Nephron (organoid): Measurements from ENCODE around the gene MTA1.
A peak's percentile ranks its signal among the peaks of the same experiment; 100 is the strongest.

Experiments used
- H3K27ac Mint-ChIP-seq, 3 experiments: 2 replicates each; pipeline ENCODE4 v1.8.0; 2020; ENCODE audit warnings: mixed read lengths in 3 of 3, mild to moderate bottlenecking in 2 of 3, moderate library complexity in 1 of 3
- H3K27me3 Mint-ChIP-seq: 2 replicates; pipeline ENCODE4 v1.8.0; 2021; ENCODE audit warnings: low read depth, mild to moderate bottlenecking, moderate library complexity, mixed read lengths
- H3K36me3 Mint-ChIP-seq: 2 replicates; pipeline ENCODE4 v1.8.0; 2020; ENCODE audit warnings: low read depth, mixed read lengths
- H3K4me1 Mint-ChIP-seq: 2 replicates; pipeline ENCODE4 v1.8.0; 2020; ENCODE audit warnings: mixed read lengths
- H3K4me3 Mint-ChIP-seq, 3 experiments: 2 replicates each; pipeline ENCODE4 v1.8.0; 2020; ENCODE audit warnings: mild to moderate bottlenecking in 3 of 3, mixed read lengths in 3 of 3, moderate library complexity in 2 of 3
- H3K9me3 Mint-ChIP-seq: 2 replicates; pipeline ENCODE4 v1.8.0; 2020; ENCODE audit warnings: mixed read lengths
- CTCF ChIP-seq, 3 experiments: fragments of 200-600 bp; sonication (generic); IDR thresholded peaks; one replicate each; pipeline ENCODE4 v1.5.0; 2021; ENCODE audit warnings: antibody characterized with exemption in 3 of 3; ENCODE audit not compliant: unreplicated experiment in 3 of 3

The MTA1 gene

GRCh38 chr14:105471297-105471821, 51.7 kb downstream of the MTA1 start:
- no peaks in the 10 kb centered on the region for H3K27me3 Mint-ChIP-seq
- no peaks in the 10 kb centered on the region for H3K36me3 Mint-ChIP-seq
- no peaks in the 10 kb centered on the region for H3K9me3 Mint-ChIP-seq
- H3K4me3 Mint-ChIP-seq = no peak overlapping the region
- no peaks in the 10 kb centered on the region for H3K4me1 Mint-ChIP-seq
- TF ChIP-seq CTCF (IDR thresholded peaks at IDR 0.05; ENCODE audit: unreplicated experiment in 3 of 3) = peak; percentile 22 to 33 (median 32)
- H3K27ac Mint-ChIP-seq = no peak overlapping the region

GRCh38 chr14:105471823-105472485, 52.3 kb downstream of the MTA1 start:
- TF ChIP-seq CTCF (IDR thresholded peaks at IDR 0.05; ENCODE audit: unreplicated experiment in 3 of 3) = no peak
- H3K27ac Mint-ChIP-seq = no peak overlapping the region
- no peaks in the 10 kb centered on the region for H3K4me1 Mint-ChIP-seq
- peak overlapping the region in 1 of 3 experiments; percentile 19 for H3K4me3 Mint-ChIP-seq
- peaks cover 3% of the 10 kb centered on the region for H3K27me3 Mint-ChIP-seq
- H3K36me3 Mint-ChIP-seq = no peaks in the 10 kb centered on the region
- H3K9me3 Mint-ChIP-seq = no peaks in the 10 kb centered on the region

- H3K27ac Mint-ChIP-seq = no peak overlapping the region
- no peaks in the 10 kb centered on the region for H3K9me3 Mint-ChIP-seq
- peaks cover 8% of the 10 kb centered on the region for H3K27me3 Mint-ChIP-seq
- H3K4me3 Mint-ChIP-seq = peak overlapping the region in 1 of 3 experiments; percentile 19
- no peaks in the 10 kb centered on the region for H3K36me3 Mint-ChIP-seq
- TF ChIP-seq CTCF (IDR thresholded peaks at IDR 0.05; ENCODE audit: unreplicated experiment in 3 of 3) = no peak
- peaks cover 5% of the 10 kb centered on the region for H3K4me1 Mint-ChIP-seq
Measured at GRCh38 chr14:105472486-105472991, 52.9 kb downstream of the MTA1 start.

GRCh38 chr14:105473033-105473676, 53.5 kb downstream of the MTA1 start:
- H3K36me3 Mint-ChIP-seq = no peaks in the 10 kb centered on the region
- H3K4me1 Mint-ChIP-seq = peaks cover 5% of the 10 kb centered on the region
- TF ChIP-seq CTCF (IDR thresholded peaks at IDR 0.05; ENCODE audit: unreplicated experiment in 3 of 3) = no peak
- H3K27ac Mint-ChIP-seq = peak overlapping the region in 1 of 3 experiments; percentile 29
- peak overlapping the region; percentile 50 to 68 (median 59) for H3K4me3 Mint-ChIP-seq
- no peaks in the 10 kb centered on the region for H3K9me3 Mint-ChIP-seq
- peaks cover 11% of the 10 kb centered on the region for H3K27me3 Mint-ChIP-seq

- H3K4me1 Mint-ChIP-seq = peaks cover 5% of the 10 kb centered on the region
- H3K27ac Mint-ChIP-seq = peak overlapping the region in 1 of 3 experiments; percentile 61
- H3K9me3 Mint-ChIP-seq = no peaks in the 10 kb centered on the region
- TF ChIP-seq CTCF (IDR thresholded peaks at IDR 0.05; ENCODE audit: unreplicated experiment in 3 of 3) = no peak
- H3K36me3 Mint-ChIP-seq = no peaks in the 10 kb centered on the region
- peaks cover 11% of the 10 kb centered on the region for H3K27me3 Mint-ChIP-seq
- H3K4me3 Mint-ChIP-seq = peak overlapping the region; percentile 67 to 70 (median 68)
Measured at GRCh38 chr14:105473677-105474482, 54.3 kb downstream of the MTA1 start.
